OCI-LY1 (cell line): ENCODE measurements around the gene VAV2.

Source experiments
- H2AFZ ChIP-seq: fragments of 200-600 bp; sonication (generic), shearing (Covaris generic); 2 replicates; pipeline ENCODE4 v1.6.0; 2014; ENCODE audit warnings: antibody characterized with exemption, mild to moderate bottlenecking, low read length
- H3F3A ChIP-seq: fragments of 200-600 bp; sonication (generic), shearing (Covaris generic); 2 replicates; pipeline ENCODE4 v1.6.0; 2014; ENCODE audit warnings: mild to moderate bottlenecking, antibody characterized with exemption, low read length, moderate library complexity; ENCODE audit not compliant: insufficient read depth
- H3K27ac ChIP-seq: fragments of 200-600 bp; sonication (generic); 2 replicates; pipeline ENCODE4 v1.5.1; 2014; ENCODE audit warnings: low read length, mixed run types, mild to moderate bottlenecking, low read depth; ENCODE audit not compliant: poor library complexity, severe bottlenecking
- H3K27me3 ChIP-seq: fragments of 200-600 bp; sonication (generic); 2 replicates; pipeline ENCODE4 v1.6.0; 2014; ENCODE audit warnings: antibody characterized with exemption, mild to moderate bottlenecking, low read length, moderate library complexity; ENCODE audit not compliant: insufficient read depth
- H3K36me3 ChIP-seq: fragments of 200-600 bp; sonication (generic); 2 replicates; pipeline ENCODE4 v1.6.1; 2014; ENCODE audit warnings: mild to moderate bottlenecking, antibody characterized with exemption, low read length, moderate library complexity, mixed read lengths; ENCODE audit not compliant: insufficient read depth
- H3K4me1 ChIP-seq: fragments of 200-600 bp; sonication (generic); 2 replicates; pipeline ENCODE4 v1.5.1; 2014; ENCODE audit warnings: mild to moderate bottlenecking, low read length, moderate library complexity; ENCODE audit not compliant: insufficient read depth, severe bottlenecking
- H3K4me2 ChIP-seq: fragments of 200-600 bp; sonication (generic), shearing (Covaris generic); 2 replicates; pipeline ENCODE4 v1.6.1; 2014; ENCODE audit warnings: low read length
- H3K4me3 ChIP-seq: fragments of 200-600 bp; sonication (generic); 2 replicates; pipeline ENCODE4 v1.5.1; 2014; ENCODE audit warnings: low read length, low read depth, mild to moderate bottlenecking, mixed read lengths; ENCODE audit not compliant: poor library complexity, severe bottlenecking
- H3K79me2 ChIP-seq: fragments of 200-600 bp; shearing (Covaris generic); 2 replicates; pipeline ENCODE4 v1.6.1; 2016; ENCODE audit warnings: mixed run types, low read length, mixed read lengths; ENCODE audit not compliant: insufficient read depth
- H3K9ac ChIP-seq: fragments of 200-600 bp; sonication (generic), shearing (Covaris generic); 2 replicates; pipeline ENCODE4 v1.6.1; 2014; ENCODE audit warnings: mild to moderate bottlenecking, low read length, mixed read lengths
- H3K9me2 ChIP-seq: fragments of 200-600 bp; sonication (generic), shearing (Covaris generic); 2 replicates; pipeline ENCODE4 v1.6.1; 2014; ENCODE audit warnings: low read depth, mild to moderate bottlenecking, low read length, mixed read lengths
- H3K9me3 ChIP-seq: fragments of 200-600 bp; shearing (Covaris generic); 2 replicates; pipeline ENCODE4 v1.6.1; 2014; ENCODE audit warnings: low read length, mixed read lengths
- H4K20me1 ChIP-seq: fragments of 200-600 bp; sonication (generic), shearing (Covaris generic); 2 replicates; pipeline ENCODE4 v1.6.0; 2016; ENCODE audit warnings: mild to moderate bottlenecking, low read length; ENCODE audit not compliant: insufficient read depth
- CTCF ChIP-seq: fragments of 200-600 bp; sonication (generic), shearing (Covaris generic); IDR thresholded peaks from 2 replicates; pipeline ENCODE4 v1.5.1; 2017; ENCODE audit warnings: mild to moderate bottlenecking, antibody characterized with exemption, low read length, moderate library complexity, mixed read lengths
- EZH2 ChIP-seq: fragments of 200-600 bp; sonication (generic), shearing (Covaris generic); IDR thresholded peaks from 2 replicates; pipeline ENCODE4 v1.8.0; 2017; ENCODE audit warnings: borderline replicate concordance, mixed run types, mild to moderate bottlenecking, antibody characterized with exemption, low read length, moderate library complexity, mixed read lengths

The VAV2 gene

GRCh38 chr9:134010310-134011173 lies 18.4 kb upstream of the VAV2 start:
- H2AFZ ChIP-seq: no peak overlapping the region
- H4K20me1 ChIP-seq: no peaks in the 10 kb centered on the region
- H3K4me3 ChIP-seq: no peak overlapping the region
- H3K9ac ChIP-seq: no peak overlapping the region
- peaks cover 5% of the 10 kb centered on the region; the same call in 1 of the 2 replicates for H3K9me3 ChIP-seq
- no peaks in the 10 kb centered on the region for H3K36me3 ChIP-seq
- H3K9me2 ChIP-seq: no peaks in the 10 kb centered on the region
- H3K4me2 ChIP-seq: no peak overlapping the region
- H3F3A ChIP-seq: no peaks in the 10 kb centered on the region
- no peak overlapping the region for H3K27ac ChIP-seq
- no peak for TF ChIP-seq EZH2
- no peak for TF ChIP-seq CTCF
- no peaks in the 10 kb centered on the region for H3K79me2 ChIP-seq
- 0 out of 2 replicates have a peak, but pooled peaks cover 10% of the 10 kb centered on the region for H3K27me3 ChIP-seq
- no peaks in the 10 kb centered on the region for H3K4me1 ChIP-seq

- no peaks in the 10 kb centered on the region for H3K9me2 ChIP-seq
- no peak overlapping the region for H3K27ac ChIP-seq
- 0 out of 2 replicates have a peak, but pooled peaks cover 10% of the 10 kb centered on the region for H3K27me3 ChIP-seq
- H3K9me3 ChIP-seq: no peaks in the 10 kb centered on the region
- H3K4me3 ChIP-seq: no peak overlapping the region
- no peaks in the 10 kb centered on the region for H4K20me1 ChIP-seq
- H3K36me3 ChIP-seq: no peaks in the 10 kb centered on the region
- no peak overlapping the region for H3K4me2 ChIP-seq
- no peak for TF ChIP-seq EZH2
- no peak for TF ChIP-seq CTCF
- H2AFZ ChIP-seq: no peak overlapping the region
- no peaks in the 10 kb centered on the region for H3K79me2 ChIP-seq
- H3F3A ChIP-seq: no peaks in the 10 kb centered on the region
- no peaks in the 10 kb centered on the region for H3K4me1 ChIP-seq
- H3K9ac ChIP-seq: no peak overlapping the region
Measured at GRCh38 chr9:134007571-134007970, 15.4 kb upstream of the VAV2 start.

DNA sequence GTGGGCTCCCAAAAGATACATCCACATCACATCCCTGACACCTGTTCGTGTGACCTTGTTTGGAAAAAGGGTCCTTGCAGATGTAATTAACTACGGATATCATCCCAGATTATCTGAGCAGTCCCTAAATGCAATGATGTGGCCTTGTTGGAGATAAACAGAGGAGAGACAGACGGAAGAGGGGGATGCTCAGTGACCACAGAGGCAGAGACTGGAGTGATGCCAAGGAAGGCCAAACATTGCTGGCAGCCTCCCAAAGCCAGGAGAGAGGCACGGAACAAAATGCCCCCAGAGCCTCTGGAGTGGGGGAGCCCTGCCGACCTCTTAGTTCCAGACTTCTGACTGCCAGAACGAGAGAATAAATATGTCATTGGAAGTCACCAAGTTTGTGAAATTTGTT lies 15.0 kb upstream of the VAV2 start:
- Histone ChIP-seq H3K36me3 (no peaks in the 10 kb centered on the region), H3F3A (no peaks in the 10 kb centered on the region), H3K4me2 (no peak overlapping the region), H3K27ac (no peak overlapping the region), H2AFZ (no peak overlapping the region), H3K79me2 (no peaks in the 10 kb centered on the region), H3K9me2 (no peaks in the 10 kb centered on the region), H3K9ac (no peak overlapping the region), H3K9me3 (no peaks in the 10 kb centered on the region), H3K27me3 (0 out of 2 replicates have a peak, but pooled peaks cover 10% of the 10 kb centered on the region), H4K20me1 (no peaks in the 10 kb centered on the region), H3K4me1 (no peaks in the 10 kb centered on the region), H3K4me3 (no peak overlapping the region)
- TF ChIP-seq CTCF: no peak
- no peak for TF ChIP-seq EZH2
